Measurements from ENCODE around the gene HACD2.

- TF ChIP-seq POLR2A (IDR thresholded peaks at IDR 0.05) (no peak), CTCF (IDR thresholded peaks at IDR 0.05) (no peak), POLR2AphosphoS5 (IDR thresholded peaks at IDR 0.05) (no peak)
These were observed 20.8 kb downstream of the HACD2 start for GRCh38 chr3:123564056-123564455.
